Panc1 (cell line): ENCODE data around the gene KRT13. TPM values are rescaled to one million over a fixed set of nuclear protein-coding genes. Genes with fewer than 3 reads are reported as not detected.

ENCODE experiments used
- ATAC-seq: fragments of 200-7000 bp; cut with Tn5 transposase; 2 replicates; pipeline ENCODE4 v1.9.1; 2020; ENCODE audit warnings: mild to moderate bottlenecking, moderate library complexity
- BruUV-seq: library from RNA; stranded (reverse); fragments of 400-500 nt; replicated peaks from 2 replicates; lab custom pipeline; 2021; lab: Mats Ljungman, UMichigan
- CTCF ChIA-PET: fragments of 300-600 bp; sonication (Branson Sonifier 250); formaldehyde crosslinking; loops from one replicate; lab custom pipeline; 2022; ENCODE audit warnings: antibody characterized with exemption; lab: Charles Lee
- POLR2A ChIA-PET: fragments of 300-600 bp; sonication (Branson Sonifier 250); formaldehyde crosslinking; loops from one replicate; lab custom pipeline; 2022; ENCODE audit warnings: antibody characterized with exemption; lab: Charles Lee
- DNase-seq: peaks from one replicate; pipeline ENCODE4 v3.0.0-alpha.2; 2010; ENCODE audit warnings: low read depth, low spot score
- H3K27ac ChIP-seq: 2 replicates; pipeline ENCODE4 v1.5.1; 2011; ENCODE audit warnings: mild to moderate bottlenecking, low read length, inconsistent platforms
- H3K27me3 ChIP-seq: fragments of 200-500 bp; sonication (Bioruptor generic); 2 replicates; pipeline ENCODE4 v1.6.0; 2014; ENCODE audit warnings: low read length, inconsistent platforms; ENCODE audit not compliant: control insufficient read depth, insufficient read depth
- H3K36me3 ChIP-seq: fragments of 200-500 bp; sonication (Bioruptor generic); 2 replicates; pipeline ENCODE4 v1.5.1; 2014; ENCODE audit warnings: inconsistent platforms, mild to moderate bottlenecking, low read length, moderate library complexity; ENCODE audit not compliant: control insufficient read depth, insufficient read depth
- H3K4me1 ChIP-seq: 2 replicates; pipeline ENCODE4 v1.5.1; 2011; ENCODE audit warnings: inconsistent platforms, mild to moderate bottlenecking, low read length, moderate library complexity; ENCODE audit not compliant: control insufficient read depth, insufficient read depth
- H3K4me3 ChIP-seq, 2 experiments: 2 replicates each; pipeline ENCODE4 v1.5.1; 2011 to 2012; ENCODE audit warnings: low read depth in 2 of 2, low read length in 2 of 2, mild to moderate bottlenecking in 2 of 2, inconsistent platforms in 1 of 2, moderate library complexity in 1 of 2
- H3K9me3 ChIP-seq: fragments of 200-500 bp; sonication (Bioruptor generic); 2 replicates; pipeline ENCODE4 v1.5.1; 2014; ENCODE audit warnings: low read depth, mild to moderate bottlenecking, inconsistent platforms, low read length, moderate library complexity; ENCODE audit not compliant: control insufficient read depth, insufficient read depth
- POLR2AphosphoS5 ChIP-seq: IDR thresholded peaks from 2 replicates; pipeline ENCODE4 v1.6.1; 2012; ENCODE audit warnings: mild to moderate bottlenecking, low read depth, low read length, moderate library complexity
- SIN3A ChIP-seq: IDR thresholded peaks from 2 replicates; pipeline ENCODE4 v1.6.1; 2012; ENCODE audit warnings: low read depth, mild to moderate bottlenecking, low read length, moderate library complexity, borderline replicate concordance; ENCODE audit not compliant: insufficient read depth
- TCF7L2 ChIP-seq: IDR thresholded peaks from 2 replicates; pipeline ENCODE4 v1.6.1; 2011; ENCODE audit warnings: mild to moderate bottlenecking, low read depth, low read length, inconsistent platforms
- in situ Hi-C: cut with HindIII; loops from 2 replicates; pipeline ENCODE4 v1.10.0; 2016; ENCODE audit warnings: low sequenced_read_pairs, low pct_unique_long_range_greater_than_20kb
- intact Hi-C: fragments of 100-400 bp; cut with micrococcal nuclease; formaldehyde crosslinking; loops from one replicate; pipeline ENCODE4 v1.10.0; 2022; ENCODE audit not compliant: unreplicated experiment
- total RNA-seq: library from RNA; stranded (reverse); gene quantifications from one replicate; pipeline ENCODE4 v1.2.1, GENCODE V29; 2021; ENCODE audit not compliant: unreplicated experiment
- TF ChIP-seq, protein P1 (sequence below): fragments of 450-650 bp; IDR thresholded peaks from 2 replicates; pipeline ENCODE4 v1.5.1; 2017; ENCODE audit warnings: mild to moderate bottlenecking
- TF ChIP-seq, protein P2 (sequence below), 2 experiments: IDR thresholded peaks; 2 replicates each; pipeline ENCODE4 v1.6.1; 2011 to 2012; ENCODE audit warnings: low read depth in 2 of 2, control low read depth in 1 of 2, low read length in 1 of 2, mild to moderate bottlenecking in 1 of 2, moderate library complexity in 1 of 2; ENCODE audit not compliant: insufficient read depth in 1 of 2

Gene KRT13
- total RNA-seq, 1 experiment from 2014 or later, result 0.36 TPM

DNA sequence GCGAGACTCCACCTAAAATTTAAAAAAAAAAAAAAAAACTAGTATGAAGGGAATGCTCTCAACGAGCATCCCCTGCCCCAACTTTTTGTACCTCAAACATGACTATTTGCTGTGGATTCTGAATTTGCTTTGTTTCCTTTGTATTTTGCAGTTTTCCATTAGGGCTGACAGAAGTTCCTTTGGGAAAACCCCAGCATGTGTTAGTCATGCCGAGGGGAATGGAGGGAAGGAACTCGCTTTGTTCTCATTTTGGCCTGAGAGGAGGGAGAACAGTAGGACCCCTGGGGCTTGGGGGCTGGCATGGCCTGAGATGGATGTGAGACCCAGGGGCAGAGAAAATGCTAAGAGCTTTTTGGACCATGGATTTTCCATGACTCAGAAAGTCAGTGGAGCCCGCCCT, 46.0 kb upstream of the KRT13 start:
- H3K4me3 ChIP-seq, result no peak overlapping the region
- DNase-seq, result no peak
- in situ Hi-C loops, result no loop called here
- no peak for ATAC-seq
- ChIA-PET CTCF (interaction anchor here (0.7 to 3.9 kb wide), 3 partner anchors 94 to 112 kb away, joined by 3 to 106 read pairs (median 4); no protein-coding TSS in a partner anchor), POLR2A (no interaction called here)
- H3K9me3 ChIP-seq, result peaks cover 4% of the 10 kb centered on the region; the same call in 1 of the 2 replicates
- H3K27ac ChIP-seq, result peak overlapping the region; percentile 49; the same call in 1 of the 2 replicates
- no peaks in the 10 kb centered on the region for H3K36me3 ChIP-seq
- no peaks in the 10 kb centered on the region for H3K27me3 ChIP-seq
- no TSS peak for BruUV-seq
- H3K4me1 ChIP-seq, result peaks cover 33% of the 10 kb centered on the region
- intact Hi-C loops, result no loop called here
- TF ChIP-seq TCF7L2, result no peak
- no peak for TF ChIP-seq SIN3A
- TF ChIP-seq, protein P1, sequence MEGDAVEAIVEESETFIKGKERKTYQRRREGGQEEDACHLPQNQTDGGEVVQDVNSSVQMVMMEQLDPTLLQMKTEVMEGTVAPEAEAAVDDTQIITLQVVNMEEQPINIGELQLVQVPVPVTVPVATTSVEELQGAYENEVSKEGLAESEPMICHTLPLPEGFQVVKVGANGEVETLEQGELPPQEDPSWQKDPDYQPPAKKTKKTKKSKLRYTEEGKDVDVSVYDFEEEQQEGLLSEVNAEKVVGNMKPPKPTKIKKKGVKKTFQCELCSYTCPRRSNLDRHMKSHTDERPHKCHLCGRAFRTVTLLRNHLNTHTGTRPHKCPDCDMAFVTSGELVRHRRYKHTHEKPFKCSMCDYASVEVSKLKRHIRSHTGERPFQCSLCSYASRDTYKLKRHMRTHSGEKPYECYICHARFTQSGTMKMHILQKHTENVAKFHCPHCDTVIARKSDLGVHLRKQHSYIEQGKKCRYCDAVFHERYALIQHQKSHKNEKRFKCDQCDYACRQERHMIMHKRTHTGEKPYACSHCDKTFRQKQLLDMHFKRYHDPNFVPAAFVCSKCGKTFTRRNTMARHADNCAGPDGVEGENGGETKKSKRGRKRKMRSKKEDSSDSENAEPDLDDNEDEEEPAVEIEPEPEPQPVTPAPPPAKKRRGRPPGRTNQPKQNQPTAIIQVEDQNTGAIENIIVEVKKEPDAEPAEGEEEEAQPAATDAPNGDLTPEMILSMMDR, result no peak
- TF ChIP-seq, protein P2, sequence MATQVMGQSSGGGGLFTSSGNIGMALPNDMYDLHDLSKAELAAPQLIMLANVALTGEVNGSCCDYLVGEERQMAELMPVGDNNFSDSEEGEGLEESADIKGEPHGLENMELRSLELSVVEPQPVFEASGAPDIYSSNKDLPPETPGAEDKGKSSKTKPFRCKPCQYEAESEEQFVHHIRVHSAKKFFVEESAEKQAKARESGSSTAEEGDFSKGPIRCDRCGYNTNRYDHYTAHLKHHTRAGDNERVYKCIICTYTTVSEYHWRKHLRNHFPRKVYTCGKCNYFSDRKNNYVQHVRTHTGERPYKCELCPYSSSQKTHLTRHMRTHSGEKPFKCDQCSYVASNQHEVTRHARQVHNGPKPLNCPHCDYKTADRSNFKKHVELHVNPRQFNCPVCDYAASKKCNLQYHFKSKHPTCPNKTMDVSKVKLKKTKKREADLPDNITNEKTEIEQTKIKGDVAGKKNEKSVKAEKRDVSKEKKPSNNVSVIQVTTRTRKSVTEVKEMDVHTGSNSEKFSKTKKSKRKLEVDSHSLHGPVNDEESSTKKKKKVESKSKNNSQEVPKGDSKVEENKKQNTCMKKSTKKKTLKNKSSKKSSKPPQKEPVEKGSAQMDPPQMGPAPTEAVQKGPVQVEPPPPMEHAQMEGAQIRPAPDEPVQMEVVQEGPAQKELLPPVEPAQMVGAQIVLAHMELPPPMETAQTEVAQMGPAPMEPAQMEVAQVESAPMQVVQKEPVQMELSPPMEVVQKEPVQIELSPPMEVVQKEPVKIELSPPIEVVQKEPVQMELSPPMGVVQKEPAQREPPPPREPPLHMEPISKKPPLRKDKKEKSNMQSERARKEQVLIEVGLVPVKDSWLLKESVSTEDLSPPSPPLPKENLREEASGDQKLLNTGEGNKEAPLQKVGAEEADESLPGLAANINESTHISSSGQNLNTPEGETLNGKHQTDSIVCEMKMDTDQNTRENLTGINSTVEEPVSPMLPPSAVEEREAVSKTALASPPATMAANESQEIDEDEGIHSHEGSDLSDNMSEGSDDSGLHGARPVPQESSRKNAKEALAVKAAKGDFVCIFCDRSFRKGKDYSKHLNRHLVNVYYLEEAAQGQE (IDR thresholded peaks at IDR 0.05; ENCODE audit: insufficient read depth in 1 of 2, low read depth in 2 of 2, low read length in 1 of 2), result no peak
- no peak for TF ChIP-seq POLR2AphosphoS5

DNA sequence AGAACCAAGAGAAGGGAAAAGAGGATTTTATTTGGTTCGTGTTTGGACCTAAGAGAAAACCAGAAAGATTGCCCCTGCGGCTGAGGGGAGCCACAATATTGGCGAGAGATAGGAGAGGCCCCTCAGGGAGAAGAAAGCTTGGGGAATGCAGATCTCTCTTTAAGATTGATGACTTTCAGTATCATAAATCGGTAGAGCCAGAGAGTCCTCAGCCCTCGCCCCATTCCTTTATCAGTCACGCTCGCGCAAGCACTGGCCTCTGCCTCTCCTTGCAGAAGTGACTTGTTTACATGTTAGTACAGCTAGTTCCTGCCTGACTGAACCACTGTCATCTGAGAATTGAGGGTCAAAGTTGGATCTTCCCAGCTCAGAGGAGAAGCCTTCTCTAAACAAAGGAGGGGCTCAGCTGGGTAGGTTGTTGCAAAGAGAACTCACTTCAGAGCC, 44.2 kb upstream of the KRT13 start:
- Histone ChIP-seq H3K9me3 (peaks cover 4% of the 10 kb centered on the region; the same call in 1 of the 2 replicates), H3K4me3 (no peak overlapping the region), H3K4me1 (peaks cover 36% of the 10 kb centered on the region), H3K27ac (peak overlapping the region; percentile 91), H3K36me3 (no peaks in the 10 kb centered on the region), H3K27me3 (no peaks in the 10 kb centered on the region)
- CTCF ChIA-PET, result interaction anchor here (0.6 to 3.9 kb wide), 35 partner anchors 9 to 724 kb away, joined by 3 to 106 read pairs (median 8); partner anchors contain the start of genes EIF1, KRT15 and KRT19
- POLR2A ChIA-PET, result interaction anchor here (0.6 to 2.4 kb wide), 4 partner anchors 23 to 139 kb away, joined by 3 to 12 read pairs (median 4); partner anchors contain the start of gene EIF1
- intact Hi-C loops (loop anchor here (1.0 to 5.0 kb wide), 4 partner anchors 99 to 692 kb away; no protein-coding TSS in a partner anchor), in situ Hi-C loops (loop anchor here (25.0 kb wide), 1 partner anchor 88 kb away; no protein-coding TSS in a partner anchor)
- ATAC-seq (no peak), DNase-seq (no peak)
- no TSS peak for BruUV-seq
- TF ChIP-seq, protein P1, result no peak
- TF ChIP-seq SIN3A, result no peak
